ENCODE results near the gene PTPRJ.

- TF ChIP-seq CTCF (IDR thresholded peaks at IDR 0.05): no peak
- no peak for TF ChIP-seq POLR2A (IDR thresholded peaks at IDR 0.05)
Measured at GRCh38 chr11:48001438-48002021, 21.2 kb downstream of the PTPRJ start.

Measured in right lobe of liver (tissue), 4 donors.